CD4-positive, alpha-beta T cell treated with Interferon alpha-2 for 1 hour (primary cell): Measurements from ENCODE around the gene FYB1.
A peak's percentile ranks its signal among the peaks of the same experiment; 100 is the strongest.
"Not testable (repeated sequence)": the region's sequence is repeated elsewhere in the genome, so short reads cannot be mapped to it uniquely, and the experiment has no call there.

ENCODE experiments used
- DNase-seq, 2 donors: peaks; one replicate each; pipeline ENCODE4 v3.0.0-alpha.2; 2020 to 2022

FYB1 gene

GRCh38 chr5:39226558-39226957 lies 7.2 kb upstream of the FYB1 start:
- DNase-seq: no peak

- DNase-seq: no peak
Observed at GRCh38 chr5:39226100-39226451, 6.7 kb upstream of the FYB1 start.

GRCh38 chr5:39225405-39226099 lies 6.2 kb upstream of the FYB1 start:
- no peak for DNase-seq

DNA sequence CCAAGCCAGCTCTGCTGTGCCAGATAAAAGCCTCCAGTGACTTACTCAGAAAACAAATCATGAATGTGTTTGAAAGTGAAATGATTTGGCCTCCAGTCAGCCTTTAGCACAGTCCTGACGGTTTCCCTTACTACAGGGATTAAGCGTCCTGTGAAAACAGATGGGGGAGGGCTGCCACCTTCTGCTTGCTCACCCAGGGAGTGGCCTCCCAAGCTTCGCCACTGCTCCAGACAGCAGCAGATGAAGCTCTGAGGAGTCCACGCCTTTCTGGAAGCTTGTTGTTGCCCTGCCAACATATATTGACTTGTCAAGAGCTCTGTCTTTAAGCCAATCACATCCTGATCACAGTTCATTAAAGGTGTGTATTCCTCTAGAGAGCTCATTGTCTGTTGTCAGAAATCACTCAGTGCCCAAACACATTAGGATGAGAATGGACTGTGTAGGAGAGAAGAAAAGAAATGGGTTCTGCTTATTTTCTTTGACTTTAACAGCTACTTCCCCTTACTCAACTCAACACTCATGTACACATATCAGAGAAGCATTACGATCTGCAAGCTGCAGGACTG lies 4.9 kb upstream of the FYB1 start:
- no peak for DNase-seq

GRCh38 chr5:39223565-39224156 lies 4.3 kb upstream of the FYB1 start:
- no peak for DNase-seq

DNA sequence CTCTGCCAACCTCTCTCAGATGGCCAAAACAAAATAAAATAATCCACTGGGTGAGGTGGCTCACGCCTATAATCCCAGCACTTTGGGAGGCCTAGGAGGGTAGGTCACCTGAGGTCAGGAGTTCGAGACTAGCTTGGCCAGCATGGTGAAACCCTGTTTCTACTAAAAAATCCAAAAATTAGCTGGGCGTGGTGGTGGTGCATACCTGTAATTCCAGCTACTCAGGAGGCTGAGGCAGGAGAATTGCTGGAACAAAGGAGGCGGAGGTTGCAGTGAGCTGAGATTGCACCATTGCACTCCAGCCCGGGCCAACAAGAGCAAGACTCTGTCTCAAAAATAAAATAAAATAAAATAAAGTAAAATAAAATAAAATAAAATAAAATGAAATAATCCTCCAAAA lies 2.3 kb upstream of the FYB1 start:
- not testable (repeated sequence) for DNase-seq

DNA sequence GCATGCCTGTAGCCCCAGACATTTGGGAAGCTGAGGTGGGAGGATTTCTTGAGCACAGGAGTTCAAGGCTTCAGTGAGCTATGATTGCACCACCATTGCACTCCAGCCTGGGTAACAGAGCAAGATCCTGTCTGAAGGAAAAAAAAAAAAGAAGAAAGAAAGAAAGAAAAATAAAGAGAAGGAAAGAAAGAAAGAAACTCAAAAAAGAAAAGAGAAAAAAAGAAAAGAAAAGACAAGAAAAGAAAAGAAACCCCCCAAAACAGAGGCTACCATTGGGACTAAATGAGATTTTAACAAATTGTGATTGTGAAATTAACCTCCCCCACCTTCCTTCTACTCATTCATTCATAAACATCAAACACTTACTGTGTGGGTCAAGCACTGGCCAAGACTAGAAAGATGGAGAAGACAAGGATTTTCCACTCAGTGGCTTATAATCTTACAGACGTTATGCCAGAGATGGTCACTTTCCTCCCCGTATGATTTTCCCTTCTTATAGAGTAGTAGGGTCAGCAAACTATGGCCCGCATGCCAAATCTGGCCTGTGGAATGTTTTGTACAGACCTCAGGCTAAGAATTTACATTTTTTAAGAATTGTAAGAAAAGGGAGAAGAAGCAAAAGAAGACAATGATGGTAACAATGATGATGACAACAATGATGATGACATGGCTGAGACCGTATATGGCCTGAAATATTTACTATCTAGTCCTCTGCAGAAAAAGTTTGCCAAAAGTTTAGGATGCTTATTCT lies 1.1 kb upstream of the FYB1 start:
- no peak for DNase-seq

- no peak for DNase-seq
Observed at GRCh38 chr5:39218482-39219402, 621 bp downstream of the FYB1 start.

- DNase-seq: peak; percentile 79 to 89
Observed at GRCh38 chr5:39217365-39218281, 1.7 kb downstream of the FYB1 start.

DNA sequence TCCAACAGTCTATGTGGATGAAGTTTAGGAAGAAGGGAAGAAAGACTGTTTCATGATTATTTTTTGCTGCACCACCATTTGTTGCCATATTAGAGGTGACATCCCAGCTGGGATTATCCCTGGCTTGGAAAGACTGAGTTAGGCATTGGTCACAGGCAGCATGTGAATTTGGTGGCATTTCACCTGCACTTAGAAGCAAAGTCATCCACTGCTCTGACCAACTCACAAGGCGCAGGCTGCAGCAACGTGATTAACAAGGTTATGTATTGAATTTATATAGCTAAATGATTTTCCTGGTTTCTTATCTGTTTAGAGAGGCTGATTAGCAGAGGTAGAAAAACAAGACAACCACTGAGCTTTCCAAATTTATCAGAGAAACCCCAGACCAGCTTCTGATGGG lies 2.7 kb downstream of the FYB1 start:
- no peak for DNase-seq

DNA sequence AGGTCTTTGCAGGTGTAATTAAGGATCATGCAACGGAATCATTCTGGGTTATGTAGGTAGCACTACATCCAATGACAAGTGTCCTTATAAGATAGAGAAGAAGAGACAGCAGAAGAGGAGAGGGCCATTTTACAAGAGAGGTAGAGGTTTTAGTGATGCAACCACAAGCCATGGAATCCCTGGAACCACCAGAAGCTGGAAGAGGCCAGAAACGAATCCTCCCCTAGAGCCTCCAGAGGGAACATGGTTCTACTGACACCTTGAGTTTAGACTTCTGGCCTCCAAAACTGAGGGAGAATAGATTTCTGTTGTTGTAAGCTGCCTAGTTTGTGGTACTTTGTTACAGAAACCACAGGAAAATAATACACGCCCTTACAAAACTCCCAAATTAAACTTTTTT lies 3.5 kb downstream of the FYB1 start:
- DNase-seq: no peak

DNA sequence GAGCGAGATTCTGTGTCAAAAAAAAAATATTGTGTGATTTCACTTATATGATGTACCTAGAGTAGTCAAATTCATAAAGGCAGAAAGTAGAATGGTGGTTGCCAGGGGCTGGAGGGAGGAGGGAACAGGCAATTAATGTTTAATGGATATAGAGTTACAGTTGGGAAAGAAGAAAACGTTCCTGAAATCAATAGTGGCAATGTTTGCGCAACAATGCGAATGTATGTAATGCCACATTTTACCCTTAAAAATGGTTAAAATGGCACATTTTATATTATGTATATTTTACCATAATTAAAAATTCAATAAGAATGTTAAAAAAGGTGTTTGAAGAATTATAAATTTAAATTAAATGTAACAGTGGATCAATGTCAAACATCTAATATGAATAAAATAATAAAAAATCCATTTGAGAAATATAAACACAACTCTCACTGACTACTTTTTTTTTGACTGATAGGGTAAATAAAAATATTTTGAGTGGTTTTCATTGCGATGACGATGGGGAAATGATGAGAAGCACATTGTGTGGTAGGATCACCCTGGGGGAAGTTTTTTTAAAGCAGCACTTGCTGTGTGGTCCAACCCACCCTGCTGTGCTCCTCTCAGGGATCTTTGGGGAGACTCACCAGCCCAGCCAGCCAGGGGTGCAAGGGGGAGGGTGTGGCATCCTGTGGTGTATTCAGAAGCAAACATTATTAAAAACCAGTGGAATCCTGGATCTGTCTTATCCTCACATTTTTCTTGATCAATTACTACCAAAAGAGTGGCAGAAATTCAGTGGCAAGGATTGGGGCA lies 4.3 kb downstream of the FYB1 start:
- peak in 1 of 2 donors; percentile 72 for DNase-seq

DNA sequence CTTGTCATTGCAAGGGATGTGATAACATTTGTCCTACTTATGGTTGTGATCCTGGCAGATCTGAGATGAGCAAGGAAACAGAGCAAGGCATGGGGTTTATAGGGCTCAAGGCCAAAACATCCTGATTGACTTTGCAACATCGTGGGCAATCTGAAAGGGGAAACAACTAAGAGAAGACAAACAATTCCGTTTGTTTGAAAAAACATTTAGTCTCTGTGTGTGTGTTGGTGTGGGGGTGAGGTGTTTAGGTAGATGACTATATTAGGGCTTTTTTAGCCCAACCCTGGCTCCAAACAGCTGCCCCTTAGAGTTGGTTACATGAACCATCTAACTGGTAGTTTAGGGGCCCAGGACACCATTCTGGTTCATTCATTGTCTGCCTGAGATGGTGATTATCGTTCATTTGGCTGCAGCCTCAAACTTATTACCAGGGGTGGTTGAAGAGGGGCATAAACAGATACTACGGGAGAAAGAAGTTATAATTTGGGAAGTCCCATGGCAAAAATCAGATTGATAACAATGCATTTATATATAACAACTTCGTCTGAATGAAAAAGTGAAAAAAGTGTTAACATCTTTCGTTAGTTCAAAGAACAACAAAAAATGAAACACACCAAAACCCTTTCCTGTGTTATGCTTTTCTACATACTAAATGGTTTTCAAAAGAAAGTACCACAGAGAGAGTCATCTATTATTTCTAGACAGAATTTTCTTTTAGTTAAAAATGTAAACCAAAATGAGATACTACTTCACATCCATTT lies 5.7 kb downstream of the FYB1 start:
- DNase-seq: peak in 1 of 2 donors; percentile 49

GRCh38 chr5:39211773-39212172 lies 7.6 kb downstream of the FYB1 start:
- peak; percentile 34 to 76 for DNase-seq

GRCh38 chr5:39209924-39210323 lies 9.4 kb downstream of the FYB1 start:
- peak; percentile 68 to 87 for DNase-seq

- DNase-seq: peak in 1 of 2 donors; percentile 41
Observed at GRCh38 chr5:39208471-39208870, 10.9 kb downstream of the FYB1 start.

DNA sequence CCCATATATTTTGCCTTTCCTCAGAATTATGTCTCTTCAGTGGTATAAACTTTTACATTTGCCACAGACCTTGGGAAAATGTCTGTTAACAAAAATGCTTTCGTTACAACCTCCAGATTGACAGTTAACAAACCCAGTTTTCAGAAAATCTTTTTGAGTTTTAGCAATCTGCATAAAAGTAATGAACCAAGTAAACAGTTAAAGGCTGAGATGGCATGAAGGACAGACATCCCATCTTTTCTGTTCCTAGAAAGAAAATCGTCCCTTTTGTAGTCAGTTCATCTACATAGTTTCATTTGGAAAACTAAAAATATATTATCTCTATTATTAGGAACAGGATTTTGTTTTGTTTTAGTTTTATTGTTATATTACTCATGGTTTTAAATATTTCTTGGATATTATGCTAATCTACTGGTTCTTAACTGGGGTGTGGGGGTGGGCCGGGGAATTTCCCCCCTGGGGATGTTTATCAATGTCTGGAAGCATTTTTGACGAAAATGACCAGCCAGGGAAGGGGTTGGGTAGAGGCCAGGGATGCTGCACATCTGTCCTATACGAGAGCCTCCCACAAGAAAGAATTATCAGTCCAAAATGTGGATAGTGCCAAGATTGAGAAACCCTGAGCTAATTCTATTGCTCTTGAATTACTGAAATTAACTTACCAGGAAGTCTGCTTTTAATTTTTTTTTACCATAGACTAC lies 11.9 kb downstream of the FYB1 start:
- DNase-seq: no peak

DNA sequence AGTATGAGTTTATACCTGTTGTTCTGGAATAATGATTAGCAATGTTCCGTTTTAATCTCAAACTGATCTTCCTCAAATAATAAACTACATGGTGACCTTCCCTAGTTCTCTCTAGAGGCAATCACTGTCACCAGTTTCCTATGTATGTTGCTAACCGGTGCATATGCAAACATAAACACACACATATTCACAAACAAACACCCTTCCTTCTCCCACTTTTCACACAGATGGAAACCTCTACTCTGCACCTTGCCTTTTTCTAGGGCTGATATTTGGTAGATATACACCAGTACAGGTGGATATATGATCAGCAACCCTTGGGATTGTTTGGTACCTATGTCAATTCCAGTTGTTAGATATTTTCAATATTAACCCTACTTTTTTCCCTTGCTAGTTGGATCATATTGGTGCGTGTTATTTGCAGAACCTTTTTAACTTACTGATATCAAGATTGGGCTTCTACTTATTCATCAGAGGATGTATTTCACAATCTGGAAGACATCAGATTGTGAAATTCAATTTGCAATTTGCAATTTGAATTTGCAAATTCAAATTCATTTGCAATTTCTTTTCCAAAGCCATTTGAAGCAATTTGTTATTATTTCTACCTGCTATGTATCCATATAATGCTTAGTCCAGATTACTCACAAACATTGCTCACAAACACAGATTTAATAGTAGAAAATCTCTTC lies 12.6 kb downstream of the FYB1 start:
- DNase-seq: no peak

GRCh38 chr5:39205550-39205949 lies 13.8 kb downstream of the FYB1 start:
- no peak for DNase-seq
